ENCODE results near the gene FANCC.

FANCC gene

DNA sequence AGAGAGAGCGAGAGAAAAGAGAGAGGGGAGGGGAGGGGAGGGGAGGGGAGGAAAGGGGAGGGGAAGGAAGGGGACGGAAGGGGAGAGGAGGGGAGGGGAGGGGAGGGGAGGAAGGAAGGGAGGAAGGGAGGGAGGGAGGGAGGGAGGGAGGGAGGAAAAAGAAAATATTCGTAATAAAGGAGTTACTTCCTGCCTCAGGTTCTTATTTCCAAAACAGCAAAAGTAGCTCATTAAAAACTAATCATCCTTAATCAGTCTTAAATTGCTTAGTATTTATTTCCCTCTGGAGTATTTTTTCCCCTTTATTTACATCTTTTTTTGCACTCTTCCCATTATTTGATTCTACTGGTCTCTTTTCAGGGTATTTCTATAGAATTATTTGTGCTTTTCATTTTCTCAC, 162.3 kb downstream of the FANCC start:
- no peaks in the 10 kb centered on the region for H3K9me3 ChIP-seq (ENCODE audit: insufficient read depth, low read length, severe bottlenecking)
- no peak for DNase-seq

DNA sequence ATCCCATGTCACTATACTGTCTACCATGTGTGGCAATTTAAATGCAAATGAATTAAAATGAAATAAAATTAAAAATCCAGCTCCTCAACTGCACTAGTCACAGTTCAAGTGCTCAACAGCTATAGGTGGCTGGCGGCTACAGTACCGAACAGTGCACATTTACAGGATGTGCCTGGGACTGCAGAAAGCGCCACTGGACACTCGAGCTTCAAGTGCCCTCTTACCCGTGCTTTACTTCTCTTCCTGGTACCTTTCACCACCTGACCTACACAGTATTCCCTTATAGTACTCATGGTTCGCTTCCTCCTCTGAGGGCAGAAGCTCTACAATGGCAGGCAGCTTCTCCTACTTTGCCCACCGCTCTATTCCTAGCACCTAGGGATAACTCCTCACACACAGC, 166.6 kb downstream of the FANCC start:
- 0 out of 2 replicates have a peak, but pooled peaks cover 5% of the 10 kb centered on the region for H3K4me1 ChIP-seq (ENCODE audit: insufficient read depth, low read length)
- H3K9ac ChIP-seq (ENCODE audit: low read depth, low read length), result no peak overlapping the region
- no peak overlapping the region for H3K4me3 ChIP-seq (ENCODE audit: low read depth in 1 of 2, low read length in 2 of 2)
- no peaks in the 10 kb centered on the region for H3K36me3 ChIP-seq (ENCODE audit: insufficient read depth, low read length)
- ATAC-seq (ENCODE audit: insufficient read depth, low read depth), result no peak
- no peak overlapping the region for H3K4me2 ChIP-seq (ENCODE audit: insufficient read depth, low read length)
- no peaks in the 10 kb centered on the region for H4K20me1 ChIP-seq (ENCODE audit: insufficient read depth, low read length)
- no peaks in the 10 kb centered on the region for H3K9me3 ChIP-seq (ENCODE audit: insufficient read depth, low read length, severe bottlenecking)
- no peak overlapping the region for H3K27ac ChIP-seq (ENCODE audit: low read length)
- H3K27me3 ChIP-seq (ENCODE audit: insufficient read depth, low read length, poor library complexity), result no peaks in the 10 kb centered on the region
- H3K79me2 ChIP-seq (ENCODE audit: insufficient read depth, low read length), result no peaks in the 10 kb centered on the region
- no peak for DNase-seq
- no peak for TF ChIP-seq EZH2 (IDR thresholded peaks at IDR 0.05; ENCODE audit: borderline replicate concordance, low read depth, low read length, severe bottlenecking)
- TF ChIP-seq, protein P1, sequence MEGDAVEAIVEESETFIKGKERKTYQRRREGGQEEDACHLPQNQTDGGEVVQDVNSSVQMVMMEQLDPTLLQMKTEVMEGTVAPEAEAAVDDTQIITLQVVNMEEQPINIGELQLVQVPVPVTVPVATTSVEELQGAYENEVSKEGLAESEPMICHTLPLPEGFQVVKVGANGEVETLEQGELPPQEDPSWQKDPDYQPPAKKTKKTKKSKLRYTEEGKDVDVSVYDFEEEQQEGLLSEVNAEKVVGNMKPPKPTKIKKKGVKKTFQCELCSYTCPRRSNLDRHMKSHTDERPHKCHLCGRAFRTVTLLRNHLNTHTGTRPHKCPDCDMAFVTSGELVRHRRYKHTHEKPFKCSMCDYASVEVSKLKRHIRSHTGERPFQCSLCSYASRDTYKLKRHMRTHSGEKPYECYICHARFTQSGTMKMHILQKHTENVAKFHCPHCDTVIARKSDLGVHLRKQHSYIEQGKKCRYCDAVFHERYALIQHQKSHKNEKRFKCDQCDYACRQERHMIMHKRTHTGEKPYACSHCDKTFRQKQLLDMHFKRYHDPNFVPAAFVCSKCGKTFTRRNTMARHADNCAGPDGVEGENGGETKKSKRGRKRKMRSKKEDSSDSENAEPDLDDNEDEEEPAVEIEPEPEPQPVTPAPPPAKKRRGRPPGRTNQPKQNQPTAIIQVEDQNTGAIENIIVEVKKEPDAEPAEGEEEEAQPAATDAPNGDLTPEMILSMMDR (IDR thresholded peaks at IDR 0.05; ENCODE audit: borderline replicate concordance, extremely low read depth, low read length, poor library complexity, severe bottlenecking), result no peak
- H2AFZ ChIP-seq (ENCODE audit: low read depth, low read length), result no peak overlapping the region

More for the DNA sequence above, 162.3 kb downstream of the FANCC start:
- no peaks in the 10 kb centered on the region for H3K79me2 ChIP-seq (ENCODE audit: insufficient read depth, low read length)
- no peak for ATAC-seq (ENCODE audit: insufficient read depth, low read depth)
- H3K27me3 ChIP-seq (ENCODE audit: insufficient read depth, low read length, poor library complexity), result no peaks in the 10 kb centered on the region
- H3K36me3 ChIP-seq (ENCODE audit: insufficient read depth, low read length), result no peaks in the 10 kb centered on the region
- H3K27ac ChIP-seq (ENCODE audit: low read length), result no peak overlapping the region
- H3K9ac ChIP-seq (ENCODE audit: low read depth, low read length), result no peak overlapping the region
- no peak overlapping the region for H3K4me2 ChIP-seq (ENCODE audit: insufficient read depth, low read length)
- TF ChIP-seq EZH2 (IDR thresholded peaks at IDR 0.05; ENCODE audit: borderline replicate concordance, low read depth, low read length, severe bottlenecking), result no peak
- TF ChIP-seq, protein P1 (IDR thresholded peaks at IDR 0.05; ENCODE audit: borderline replicate concordance, extremely low read depth, low read length, poor library complexity, severe bottlenecking), result no peak
- no peak overlapping the region for H2AFZ ChIP-seq (ENCODE audit: low read depth, low read length)
- no peaks in the 10 kb centered on the region for H3K4me1 ChIP-seq (ENCODE audit: insufficient read depth, low read length)
- no peaks in the 10 kb centered on the region for H4K20me1 ChIP-seq (ENCODE audit: insufficient read depth, low read length)
- no peak overlapping the region for H3K4me3 ChIP-seq (ENCODE audit: low read depth in 1 of 2, low read length in 2 of 2)

DNA sequence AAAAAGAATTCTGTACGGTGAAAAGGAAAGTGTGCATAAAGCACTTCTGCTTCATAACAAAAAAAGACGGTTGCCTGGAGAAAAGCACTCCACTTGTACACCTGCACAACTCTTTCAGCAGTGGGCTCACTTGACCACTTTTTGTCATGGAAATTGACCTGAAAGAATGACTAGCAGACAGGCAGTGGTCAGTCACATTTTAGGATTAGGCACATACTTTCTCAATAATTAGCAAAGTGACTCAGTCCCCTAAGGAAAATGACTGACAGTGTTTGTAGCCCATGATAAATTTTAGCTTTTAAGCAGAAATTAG, 169.3 kb downstream of the FANCC start:
- Histone ChIP-seq H3K4me2 (ENCODE audit: insufficient read depth, low read length) (no peak overlapping the region), H3K79me2 (ENCODE audit: insufficient read depth, low read length) (no peaks in the 10 kb centered on the region), H3K4me1 (ENCODE audit: insufficient read depth, low read length) (0 out of 2 replicates have a peak, but pooled peaks cover 5% of the 10 kb centered on the region), H4K20me1 (ENCODE audit: insufficient read depth, low read length) (no peaks in the 10 kb centered on the region), H3K9me3 (ENCODE audit: insufficient read depth, low read length, severe bottlenecking) (no peaks in the 10 kb centered on the region), H3K36me3 (ENCODE audit: insufficient read depth, low read length) (no peaks in the 10 kb centered on the region), H3K27me3 (ENCODE audit: insufficient read depth, low read length, poor library complexity) (no peaks in the 10 kb centered on the region), H2AFZ (ENCODE audit: low read depth, low read length) (no peak overlapping the region), H3K9ac (ENCODE audit: low read depth, low read length) (no peak overlapping the region), H3K27ac (ENCODE audit: low read length) (no peak overlapping the region), H3K4me3 (ENCODE audit: low read depth in 1 of 2, low read length in 2 of 2) (no peak overlapping the region)
- ATAC-seq (ENCODE audit: insufficient read depth, low read depth) (no peak), DNase-seq (no peak)
- TF ChIP-seq EZH2 (IDR thresholded peaks at IDR 0.05; ENCODE audit: borderline replicate concordance, low read depth, low read length, severe bottlenecking), result no peak
- TF ChIP-seq, protein P1 (IDR thresholded peaks at IDR 0.05; ENCODE audit: borderline replicate concordance, extremely low read depth, low read length, poor library complexity, severe bottlenecking), result no peak

Data from DND-41 (cell line).